Stimulated activated CD4-positive, alpha-beta T cell treated with anti-CD3 and anti-CD28 coated beads, TNF-alpha, amount 100 ng/mL, for 1 hour (primary cell): ENCODE results near the gene LHX4.
A peak's percentile ranks its signal among the peaks of the same experiment; 100 is the strongest.

Experiments
- DNase-seq, 3 donors: peaks; one replicate each; pipeline ENCODE4 v3.0.0-alpha.2; 2020; ENCODE audit warnings: low read depth in 3 of 3, low spot score in 1 of 3

Gene LHX4

DNA sequence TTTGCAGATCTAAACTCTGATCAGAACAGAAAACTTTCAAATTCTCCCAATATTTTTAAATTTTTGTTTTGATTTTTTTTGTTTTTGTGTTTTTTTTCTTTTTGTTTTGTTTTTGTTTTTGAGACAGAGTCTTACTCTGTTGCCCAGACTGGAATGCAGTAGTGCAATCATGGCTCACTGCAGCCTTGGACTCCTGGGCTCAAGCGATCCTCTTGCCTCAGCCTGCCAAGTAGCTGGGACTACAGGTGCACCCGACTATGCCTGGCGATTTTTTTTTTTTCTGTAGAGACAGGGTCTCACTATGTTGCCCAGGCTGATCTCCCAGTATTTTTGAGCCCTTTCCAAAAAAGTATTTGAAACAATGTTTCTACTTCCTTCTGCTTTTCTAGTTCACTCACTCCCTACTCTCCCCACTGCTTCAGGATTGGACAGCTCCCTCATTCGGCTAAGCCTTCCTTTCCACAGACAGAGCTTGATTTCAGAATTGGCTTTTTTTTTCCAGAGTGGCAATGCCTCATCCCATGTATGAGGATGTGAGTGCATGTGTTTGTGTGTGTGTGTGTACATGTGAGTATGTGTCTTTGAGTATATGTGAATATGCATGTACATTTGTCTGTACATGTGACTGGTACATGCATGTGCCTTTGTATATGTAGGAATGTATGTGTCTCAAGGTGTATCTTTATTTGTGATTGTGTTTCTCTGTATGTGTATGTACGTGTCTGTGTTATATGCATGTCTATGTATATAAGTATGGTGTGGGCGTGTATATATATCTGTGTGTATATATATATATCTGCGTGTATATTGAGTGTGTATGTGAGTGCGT, 11.9 kb downstream of the LHX4 start:
- DNase-seq = no peak

DNA sequence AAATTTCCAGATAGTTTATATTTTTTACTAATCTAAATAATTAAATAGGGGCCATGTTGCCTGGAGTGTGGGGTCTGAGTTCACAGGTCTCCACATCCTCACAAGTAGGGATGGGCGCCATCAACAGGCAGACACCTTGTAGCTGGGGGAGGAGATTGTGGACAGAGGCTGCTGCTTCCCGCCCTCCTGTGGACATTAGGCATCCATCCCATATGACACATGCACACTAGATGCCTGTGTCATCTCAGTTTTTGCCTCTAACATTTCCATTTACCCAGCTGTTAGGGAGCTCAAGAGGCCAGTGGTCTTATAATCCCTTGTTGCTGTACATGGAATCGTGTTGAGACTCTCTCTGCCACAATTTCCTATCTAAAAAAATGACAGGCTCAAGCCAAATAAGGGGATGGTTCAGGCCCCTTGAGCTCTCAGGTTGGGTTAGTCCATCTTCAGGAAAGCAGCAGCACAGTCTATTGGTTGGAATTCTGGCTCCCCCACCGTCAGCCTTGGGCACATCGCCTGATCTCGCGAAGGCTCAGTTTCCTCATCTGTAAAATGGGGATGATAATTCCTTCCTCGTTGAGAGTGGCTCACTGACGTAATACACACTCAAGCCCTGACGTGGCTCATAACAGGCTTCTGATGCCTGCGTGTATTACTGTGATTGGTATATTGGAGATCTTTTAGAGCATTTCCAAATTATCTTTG, 13.6 kb downstream of the LHX4 start:
- DNase-seq = no peak

DNA sequence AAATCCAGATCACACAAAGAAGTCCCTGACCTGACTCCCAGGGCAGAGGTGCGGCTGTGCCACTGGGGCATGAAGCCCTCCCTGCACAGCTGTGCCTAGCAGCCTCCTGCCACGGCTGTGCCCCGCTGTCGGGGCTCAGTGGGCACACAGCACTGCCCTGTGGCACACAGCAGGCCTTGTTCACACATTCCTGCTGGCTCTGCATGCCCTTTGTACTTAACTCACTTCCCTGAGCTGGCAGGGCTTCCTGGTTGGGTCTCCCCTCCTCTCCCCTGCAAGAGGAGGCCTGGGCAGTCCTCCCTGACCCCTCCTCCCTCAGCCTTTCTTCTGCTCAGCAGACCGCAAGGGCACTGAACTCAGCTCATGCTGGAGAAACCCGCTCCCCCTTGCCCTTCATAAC, 14.8 kb downstream of the LHX4 start:
- DNase-seq = no peak

DNA sequence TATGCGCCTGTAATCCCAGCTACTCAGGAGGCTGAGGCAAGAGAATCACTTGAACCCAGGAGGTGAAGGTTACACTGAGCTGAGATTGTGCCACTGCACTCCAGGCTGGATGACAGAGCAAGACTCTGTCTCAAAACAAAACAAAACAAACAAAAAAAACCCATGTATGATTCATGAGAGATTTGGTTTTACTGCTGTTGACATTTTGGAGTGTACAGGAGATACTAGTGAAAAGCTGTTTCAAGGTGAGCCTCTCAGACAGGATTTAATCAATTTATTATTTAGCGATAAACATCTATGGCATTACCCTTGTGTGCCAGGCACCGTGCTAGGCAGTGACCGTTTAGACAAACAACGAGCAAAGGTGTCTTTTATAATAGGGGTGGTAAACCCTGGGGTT, 16.5 kb downstream of the LHX4 start:
- DNase-seq = no peak

DNA sequence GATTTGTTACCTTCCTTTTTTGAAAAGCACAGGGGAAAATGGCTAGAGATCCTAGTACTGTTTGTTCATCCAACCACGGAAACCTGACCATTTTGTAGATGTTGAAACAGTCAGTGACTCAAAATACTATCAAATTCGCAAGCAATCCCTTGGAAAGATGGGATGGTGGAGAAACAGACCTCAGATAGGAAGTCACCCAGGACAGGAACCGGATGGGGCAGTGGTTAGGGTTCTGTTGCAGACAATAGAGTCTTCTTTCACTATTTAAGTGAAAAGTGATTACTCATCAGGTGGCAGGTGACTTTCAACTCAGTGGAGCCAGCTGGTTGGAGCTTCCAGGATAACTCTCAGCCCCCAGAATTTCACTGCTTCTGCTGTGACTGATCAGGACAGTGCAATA, 17.0 kb downstream of the LHX4 start:
- DNase-seq = no peak

DNA sequence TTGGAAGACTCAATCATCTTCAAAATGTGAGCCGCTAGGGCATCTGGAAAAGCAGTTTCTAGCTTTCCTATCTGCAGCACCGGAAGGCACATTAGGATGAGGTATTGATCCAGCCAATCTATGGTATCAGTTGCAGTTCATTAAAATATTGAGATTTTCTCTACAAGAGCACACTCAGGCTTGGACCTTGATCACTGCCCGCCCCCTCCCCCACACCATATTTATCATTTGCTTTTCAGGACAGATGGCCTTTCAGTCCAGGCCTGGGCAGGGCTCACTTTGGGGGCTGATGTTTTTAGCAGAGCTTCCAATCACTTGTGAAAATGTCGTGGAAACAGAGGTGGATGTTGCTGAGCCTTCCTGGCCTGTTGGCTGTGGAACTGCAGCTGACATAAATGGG, 17.5 kb downstream of the LHX4 start:
- no peak for DNase-seq

DNA sequence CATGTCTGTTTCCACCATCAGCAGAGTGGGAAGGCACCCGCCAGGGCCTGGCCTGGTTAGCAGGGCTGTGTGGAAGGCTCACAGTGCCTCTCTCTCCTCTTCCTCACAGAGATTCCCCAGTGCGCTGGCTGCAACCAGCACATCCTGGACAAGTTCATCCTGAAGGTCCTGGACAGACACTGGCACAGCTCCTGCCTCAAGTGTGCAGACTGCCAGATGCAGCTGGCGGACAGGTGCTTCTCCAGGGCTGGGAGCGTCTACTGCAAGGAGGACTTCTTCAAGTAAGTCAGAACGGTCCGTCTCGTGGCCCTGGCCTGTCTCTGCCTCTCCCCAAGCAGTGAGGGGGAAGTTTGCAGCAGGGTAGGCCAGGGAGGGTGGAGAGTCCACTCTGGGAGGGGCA, 18.1 kb downstream of the LHX4 start:
- no peak for DNase-seq

DNA sequence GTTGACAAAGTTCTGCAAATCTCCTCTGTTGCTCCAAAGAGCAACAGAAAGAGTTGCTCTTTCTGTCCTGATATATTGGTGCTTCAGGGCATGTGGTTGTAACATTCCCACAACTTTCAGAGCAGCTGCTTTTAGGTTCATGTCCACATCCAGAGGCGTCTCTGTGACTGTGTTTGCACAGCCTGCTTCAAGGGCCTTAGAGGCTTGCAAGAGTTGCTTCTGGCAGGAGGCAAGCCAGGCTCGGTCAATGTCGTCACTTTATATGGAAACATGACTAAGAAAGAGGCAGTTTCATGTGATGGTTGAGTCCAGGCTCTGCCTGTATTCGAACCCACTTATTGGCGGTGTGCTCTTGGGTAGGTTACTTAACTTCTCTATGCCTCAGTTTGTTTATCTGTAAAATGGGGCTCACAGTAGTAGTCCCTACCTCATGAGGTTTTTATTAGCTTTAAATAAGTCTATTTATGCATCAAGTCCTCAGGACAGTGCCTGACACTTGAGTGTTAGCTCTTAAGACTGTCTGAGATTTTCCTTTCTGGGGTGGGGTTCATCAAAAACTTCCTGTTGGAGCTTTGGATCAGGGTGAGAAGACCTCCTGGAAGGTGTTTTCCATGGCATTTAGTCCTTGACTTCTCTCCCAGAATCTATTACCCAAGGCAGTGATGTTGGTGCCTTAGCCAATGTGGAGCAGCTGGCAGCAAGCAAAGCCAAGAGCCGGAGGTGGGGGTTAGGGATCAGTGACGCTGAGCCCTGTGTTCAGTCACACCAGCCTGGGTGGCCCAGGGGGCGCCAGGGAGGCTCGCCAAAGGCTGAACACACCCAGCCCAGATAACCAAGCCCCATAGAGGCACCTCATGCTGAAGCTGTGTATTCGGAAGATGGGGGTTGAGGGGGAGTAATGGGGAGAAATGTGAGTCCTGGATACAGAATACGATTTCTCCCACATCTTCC, 18.9 kb downstream of the LHX4 start:
- no peak for DNase-seq

DNA sequence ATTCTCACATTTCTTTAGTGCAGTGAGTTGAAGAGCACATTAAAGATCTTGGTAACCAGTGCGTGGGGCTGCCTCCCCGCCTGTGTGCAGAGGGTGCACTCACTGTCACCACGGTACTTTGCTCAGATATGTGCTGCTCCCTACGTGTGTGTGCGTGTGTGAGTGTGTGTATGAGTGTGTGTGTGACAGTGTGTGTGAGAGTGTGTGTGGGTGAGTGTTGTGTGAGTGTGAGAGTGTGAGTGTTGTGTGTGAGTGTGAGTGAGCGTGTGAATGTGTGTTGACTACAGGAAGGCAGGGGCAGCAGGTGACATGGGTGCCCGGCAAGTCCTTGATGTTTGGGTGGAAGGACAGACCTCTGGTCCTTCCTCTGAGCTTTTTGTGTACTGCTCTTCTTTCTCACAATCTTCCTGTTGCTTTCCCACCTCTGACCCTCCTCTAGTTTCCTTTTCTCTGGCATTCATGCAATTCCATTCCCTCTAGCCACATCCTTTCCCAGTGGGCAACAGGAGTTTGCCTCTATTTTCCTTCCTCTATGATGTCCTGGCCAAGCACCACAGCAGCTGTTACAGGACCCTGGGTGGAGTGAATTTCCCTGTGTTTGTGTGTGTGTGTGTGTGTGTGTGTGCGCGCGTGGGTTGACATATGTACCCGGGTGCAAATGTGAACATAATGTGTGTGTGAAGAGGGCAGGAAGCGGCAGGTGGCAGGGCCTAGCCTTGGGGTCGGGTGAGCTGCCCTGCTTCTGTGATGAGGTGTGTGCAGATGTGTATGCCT, 19.8 kb downstream of the LHX4 start:
- DNase-seq = no peak

DNA sequence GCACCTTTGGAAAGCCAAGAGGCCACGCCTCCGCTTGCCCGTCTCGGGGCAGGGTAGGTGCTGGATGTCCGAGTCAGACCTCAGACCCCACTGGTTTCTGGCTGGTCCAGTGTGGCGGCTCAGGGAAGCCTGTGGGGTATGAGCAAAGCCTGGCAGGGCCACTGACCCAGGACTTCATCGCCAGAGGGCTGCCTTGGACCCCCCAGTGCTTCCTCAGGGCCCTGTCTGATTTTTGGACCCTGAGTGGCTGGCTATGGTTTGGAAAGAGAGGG, 20.4 kb downstream of the LHX4 start:
- DNase-seq = no peak

DNA sequence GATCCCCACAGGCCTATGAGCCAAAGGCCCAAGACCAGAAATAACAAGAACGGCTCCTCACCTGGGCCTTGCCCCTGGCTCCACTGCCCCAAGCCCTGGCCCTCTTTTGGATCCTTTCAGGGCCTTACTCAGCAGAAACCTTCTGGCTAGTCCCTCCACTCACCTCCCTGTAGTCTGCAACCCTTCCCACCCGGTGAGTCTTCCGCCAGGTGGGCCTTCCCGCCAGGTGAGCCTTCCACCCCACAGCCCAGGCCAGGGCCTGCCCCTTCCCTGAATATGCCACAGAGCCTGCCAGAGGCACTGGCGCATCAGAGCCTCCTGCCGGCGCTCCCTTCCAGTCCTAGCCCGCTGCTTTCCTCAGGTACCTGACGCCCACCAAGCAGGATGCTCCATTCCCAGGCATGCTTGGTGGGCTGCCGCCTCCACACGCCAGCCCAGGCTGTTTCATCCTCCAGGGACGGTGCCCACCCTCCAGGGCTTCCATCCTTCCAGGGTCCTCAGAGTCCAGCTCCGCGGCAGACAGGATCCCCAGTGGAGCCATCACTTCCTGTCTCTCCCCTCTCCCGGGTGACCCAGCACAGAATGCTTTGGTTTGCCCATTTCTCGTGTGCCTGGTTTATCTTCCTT, 20.9 kb downstream of the LHX4 start:
- DNase-seq = no peak

DNA sequence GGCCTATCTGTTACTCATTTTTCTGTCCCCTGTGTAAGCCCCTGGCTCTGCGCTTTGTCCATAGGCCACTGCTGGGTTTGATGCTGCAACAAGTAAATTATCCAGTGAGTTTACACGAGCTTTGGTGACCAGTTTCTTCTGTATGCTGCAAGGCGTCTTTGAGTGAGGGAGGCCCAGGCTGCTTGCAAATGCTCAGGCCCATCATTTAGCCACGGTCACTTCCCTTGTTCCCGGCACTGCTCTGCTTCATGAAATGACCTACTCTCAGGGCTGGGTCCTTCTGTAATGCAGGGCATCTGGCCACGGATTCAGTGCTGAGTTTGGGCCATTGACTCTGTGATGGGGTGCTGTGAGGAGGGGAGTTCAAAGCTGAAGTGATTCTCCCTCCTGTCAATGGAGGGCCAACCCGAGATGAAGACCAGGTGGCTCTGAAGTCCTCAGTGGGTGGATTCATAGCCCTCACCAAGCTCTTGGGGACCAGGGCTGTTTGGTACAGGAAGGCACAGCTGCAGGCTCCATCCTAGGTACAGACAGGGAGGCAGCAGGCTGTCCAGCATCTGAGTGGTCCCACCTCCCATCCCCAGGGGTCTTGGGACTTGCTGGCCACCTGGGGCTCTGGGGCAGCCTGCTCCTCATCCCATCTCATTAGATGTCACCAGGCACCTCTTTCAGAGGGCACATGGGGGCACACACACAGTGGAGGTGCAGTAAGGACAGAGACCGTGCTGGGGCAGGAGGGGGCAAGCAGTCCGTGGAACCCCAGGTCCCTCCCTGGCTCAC, 21.7 kb downstream of the LHX4 start:
- DNase-seq = no peak

DNA sequence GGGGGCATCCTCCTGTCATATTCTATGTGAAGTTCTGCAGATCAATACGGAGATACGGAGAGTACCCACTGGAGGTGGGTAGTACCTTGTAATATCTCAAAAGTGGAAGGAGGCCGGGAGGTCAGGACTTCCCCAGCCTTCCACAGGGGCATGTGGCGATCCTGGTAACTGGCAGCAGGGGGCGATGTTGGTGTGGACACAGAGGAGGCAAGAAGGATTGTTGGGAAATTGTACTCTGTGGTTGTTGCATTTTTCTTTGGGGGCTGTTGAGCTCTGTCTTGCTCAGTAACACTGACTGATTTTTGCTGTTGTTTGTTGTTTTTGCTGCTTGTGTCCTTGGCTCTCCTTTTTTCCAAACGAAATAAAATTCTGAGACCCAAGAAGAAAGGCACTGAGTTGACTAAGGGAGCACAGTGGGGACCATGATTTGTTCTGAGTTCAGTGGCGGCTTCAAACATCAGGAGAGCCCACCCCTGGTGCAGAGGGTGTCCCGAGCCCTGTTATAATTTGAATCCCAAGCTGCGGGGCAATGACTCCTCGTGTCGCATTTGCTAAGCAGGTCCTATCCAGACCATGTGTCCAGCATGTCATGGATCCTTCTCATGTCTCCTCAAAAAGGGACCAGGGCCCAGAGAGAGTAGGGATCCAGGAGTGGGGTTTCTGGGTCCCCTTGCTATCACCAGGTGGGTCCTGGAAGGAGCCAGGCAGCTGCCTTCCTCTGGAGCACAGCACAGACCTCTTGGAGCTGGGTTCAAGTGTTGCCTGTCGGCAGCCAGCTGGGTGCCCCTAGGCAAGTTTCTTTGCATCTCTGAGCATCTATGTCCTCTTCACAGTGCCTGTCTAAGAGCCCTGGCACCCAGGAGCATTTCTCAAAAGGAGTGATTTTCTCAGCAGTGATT, 22.8 kb downstream of the LHX4 start:
- peak in 2 of 3 donors; percentile 28 to 48 for DNase-seq

DNA sequence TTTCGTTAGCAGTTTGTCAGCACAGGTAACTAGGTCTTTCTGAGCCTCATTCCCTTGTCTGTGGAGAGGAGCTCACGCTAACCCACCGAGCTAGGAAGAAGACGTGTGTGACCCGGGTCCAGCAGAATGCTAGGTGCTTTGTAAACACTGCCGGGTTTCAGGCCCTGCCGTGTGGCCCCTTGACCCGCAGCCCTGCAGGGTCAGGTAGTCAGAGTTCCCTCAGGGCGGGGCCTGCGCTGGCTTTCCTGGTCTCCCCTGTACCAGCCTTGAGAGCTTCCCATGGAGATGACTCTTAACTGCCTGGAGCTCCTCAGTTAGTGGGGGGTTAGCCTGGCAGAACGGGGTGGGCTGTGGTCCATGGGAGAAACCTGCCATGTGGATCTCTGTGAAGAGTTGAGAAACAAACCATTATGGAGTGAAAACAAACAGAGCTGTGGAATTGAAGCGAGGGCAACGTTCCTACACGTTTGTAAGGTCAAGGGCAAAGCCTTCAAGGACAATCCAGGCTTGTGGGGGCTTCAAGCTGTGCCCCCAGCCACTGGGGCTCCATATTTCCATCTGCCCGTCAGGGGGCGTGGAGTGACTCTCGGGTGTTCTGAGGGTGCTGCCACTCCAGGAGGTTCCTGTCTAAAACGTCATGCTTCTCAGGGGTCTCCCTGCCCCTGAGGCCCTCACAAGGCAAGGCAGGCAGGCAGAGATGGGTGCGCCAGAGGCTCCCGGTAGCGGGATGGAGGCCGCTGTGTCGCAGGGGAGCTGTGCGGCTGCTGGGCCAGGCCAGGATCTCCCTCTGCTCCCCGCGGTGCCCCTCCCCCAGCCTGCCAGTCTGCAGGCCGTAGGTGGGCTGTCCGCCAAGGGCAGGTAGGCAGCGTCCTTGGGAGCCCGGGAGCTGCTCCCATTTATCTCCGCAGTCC, 23.8 kb downstream of the LHX4 start:
- DNase-seq = no peak

DNA sequence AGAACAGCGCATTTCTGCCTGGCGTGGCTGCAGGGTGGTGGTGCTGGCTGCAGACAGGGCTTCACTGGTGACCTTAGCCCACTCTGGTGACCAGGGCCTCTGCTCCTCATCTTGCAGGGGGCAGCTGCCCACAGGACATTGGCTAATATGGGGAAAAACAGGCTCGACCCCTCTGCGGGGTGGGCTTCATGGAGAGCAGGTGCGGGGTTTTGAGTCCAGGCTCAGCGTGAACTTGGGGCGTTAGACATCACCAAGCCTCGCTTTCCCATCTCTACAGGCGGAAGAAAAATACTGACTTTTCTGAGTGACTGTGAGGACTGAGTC, 24.4 kb downstream of the LHX4 start:
- no peak for DNase-seq

DNA sequence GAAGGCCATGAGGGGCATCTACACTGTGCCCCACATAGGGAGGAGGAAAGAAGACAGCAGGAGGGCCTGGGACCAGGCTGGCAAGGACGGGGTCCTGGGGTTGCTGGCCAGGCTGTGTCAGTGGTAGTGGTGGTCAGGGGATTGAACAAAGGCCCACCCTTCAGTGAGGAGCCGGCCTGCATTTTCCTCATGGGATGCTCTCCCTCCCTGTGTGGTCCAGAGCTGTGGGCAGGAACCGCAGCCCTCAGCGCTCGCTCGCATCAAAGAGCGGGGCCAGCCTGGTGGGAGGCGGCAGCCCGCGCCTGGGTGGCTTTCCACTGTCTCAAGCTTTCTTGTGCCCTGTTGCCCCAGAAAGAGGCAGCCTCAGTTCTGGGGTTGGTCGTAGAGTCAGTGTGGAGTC, 24.8 kb downstream of the LHX4 start:
- no peak for DNase-seq

DNA sequence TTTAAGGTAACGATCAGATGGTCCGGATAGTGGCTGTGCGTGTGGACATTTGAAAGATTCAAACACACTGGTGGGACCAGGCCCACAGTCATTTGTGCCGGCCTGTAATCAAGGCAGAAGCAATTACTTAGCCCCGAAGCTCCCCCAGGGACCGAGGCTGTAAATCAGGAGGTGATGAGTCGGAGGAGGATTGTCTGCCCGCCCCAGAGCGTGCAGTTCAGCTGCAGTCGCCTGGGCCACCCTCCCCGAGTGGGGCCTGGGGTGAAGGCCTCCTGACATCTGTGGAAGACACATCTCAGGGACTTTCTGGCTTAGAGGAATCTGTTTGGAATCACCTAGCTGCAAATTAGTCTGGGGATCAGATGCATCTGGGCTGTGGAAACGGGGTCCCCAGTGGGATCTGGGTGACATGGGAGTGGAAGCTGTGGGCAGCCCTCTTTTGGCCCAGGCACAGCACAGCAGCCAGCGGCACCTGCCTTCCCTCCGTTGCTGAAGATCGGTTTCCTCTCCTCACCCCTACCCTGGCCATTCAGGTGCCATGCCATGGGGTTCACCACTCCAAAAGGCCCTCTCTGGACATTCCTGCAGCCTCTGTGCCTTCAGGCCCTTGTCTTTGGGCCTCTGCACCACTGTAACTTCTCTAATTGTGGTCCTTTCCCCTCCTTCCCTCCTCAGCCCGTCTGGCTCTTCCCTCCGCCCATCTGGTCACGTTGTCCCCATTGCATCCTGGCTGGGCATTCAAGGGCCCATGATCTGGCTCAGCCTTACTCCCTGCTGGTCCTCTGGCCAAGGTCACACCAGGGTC, 25.7 kb downstream of the LHX4 start:
- DNase-seq = no peak
